HG02588 (cell line): ENCODE measurements around the gene ASXL2.
"Not testable (repeated sequence)": the region's sequence is repeated elsewhere in the genome, so short reads cannot be mapped to it uniquely, and the experiment has no call there.

Experiments
- ATAC-seq: cut with Tn5 transposase; IDR thresholded peaks from one replicate; pipeline ENCODE4 v1.9.1; 2021; ENCODE audit warnings: mild to moderate bottlenecking, moderate library complexity; ENCODE audit not compliant: unreplicated experiment

Gene ASXL2

DNA sequence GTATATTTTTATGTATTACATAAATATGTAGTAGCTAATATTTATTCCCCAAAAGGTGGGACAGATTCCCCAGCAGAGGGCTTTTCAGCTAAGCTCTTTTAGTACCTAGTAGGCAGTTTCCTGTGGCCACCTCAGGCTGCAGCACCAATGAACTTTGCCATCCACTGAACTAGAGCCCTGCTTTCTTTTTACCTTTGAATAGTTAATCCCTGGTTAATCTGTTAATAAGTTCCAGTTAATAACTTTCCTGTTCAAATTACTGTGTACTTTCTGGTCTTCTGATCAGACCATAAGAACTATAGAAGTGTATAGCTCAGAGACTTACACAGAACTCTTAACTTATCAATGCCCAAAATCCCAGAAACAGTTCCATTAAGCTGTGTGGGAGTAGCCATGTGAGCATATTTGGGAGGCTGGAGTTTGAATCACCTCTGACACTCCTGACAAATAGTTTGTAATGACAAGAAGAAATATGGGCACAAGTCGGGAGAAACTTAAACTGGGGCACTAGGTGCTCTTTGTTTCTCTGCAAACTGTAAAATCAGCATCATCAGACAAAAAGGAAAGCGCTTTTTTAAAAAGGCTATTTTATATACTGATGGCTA lies 40.0 kb downstream of the ASXL2 start:
- ATAC-seq, result no peak

DNA sequence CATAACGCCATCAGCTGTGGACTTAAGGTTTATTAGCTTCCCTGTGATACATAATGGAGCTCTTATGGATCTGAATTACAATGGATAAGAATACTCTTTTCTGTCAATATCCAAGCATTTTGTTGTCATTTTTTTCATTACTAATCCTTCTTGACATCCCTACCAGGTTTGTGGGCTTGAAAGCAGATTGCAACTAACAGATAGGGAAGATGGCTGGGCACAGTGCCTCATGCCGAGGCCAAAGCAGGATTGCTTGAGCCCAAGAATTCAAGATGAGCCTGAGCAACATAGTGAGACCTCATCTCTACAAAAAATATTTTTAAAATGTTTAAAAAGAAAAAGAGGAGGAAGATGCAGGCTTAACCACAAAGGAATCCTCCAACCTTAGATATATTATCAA lies 42.4 kb downstream of the ASXL2 start:
- ATAC-seq, result no peak

DNA sequence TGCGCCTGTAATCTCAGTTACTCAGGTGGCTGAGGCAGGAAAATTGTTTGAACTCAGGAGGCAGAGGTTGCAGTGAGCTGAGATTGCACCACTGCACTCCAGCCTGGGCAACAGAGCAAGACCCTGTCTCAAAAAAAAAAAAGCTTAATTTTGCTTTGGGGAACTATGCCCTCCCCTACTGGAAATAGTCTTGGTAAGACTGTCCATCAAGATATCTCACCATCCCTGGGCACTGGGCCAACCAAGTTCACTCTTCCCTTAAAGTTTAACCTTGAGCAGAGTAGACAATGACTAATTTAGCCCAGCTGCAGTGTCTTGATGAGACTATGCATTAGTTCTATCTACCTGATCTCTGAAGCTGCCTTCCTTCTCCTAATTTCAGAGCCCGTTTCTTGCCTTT lies 44.7 kb downstream of the ASXL2 start:
- ATAC-seq, result no peak

DNA sequence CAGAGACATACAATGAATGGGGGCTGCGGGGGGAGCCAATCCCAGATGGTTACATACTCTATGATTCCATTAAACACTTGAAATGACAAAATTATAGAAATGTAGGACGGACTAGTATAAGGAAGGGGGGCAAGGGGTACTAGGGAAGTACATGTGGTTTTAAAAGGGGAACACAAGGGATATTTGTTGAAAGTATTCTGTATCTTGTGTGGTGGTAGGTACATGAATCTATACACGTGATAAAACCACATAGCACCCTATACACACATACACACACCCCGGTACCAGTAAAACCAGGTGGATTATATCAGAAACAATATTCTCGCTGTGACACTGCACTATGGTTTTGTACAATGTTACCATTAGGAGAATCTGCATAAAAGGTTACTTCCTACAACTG lies 45.4 kb downstream of the ASXL2 start:
- ATAC-seq, result no peak

DNA sequence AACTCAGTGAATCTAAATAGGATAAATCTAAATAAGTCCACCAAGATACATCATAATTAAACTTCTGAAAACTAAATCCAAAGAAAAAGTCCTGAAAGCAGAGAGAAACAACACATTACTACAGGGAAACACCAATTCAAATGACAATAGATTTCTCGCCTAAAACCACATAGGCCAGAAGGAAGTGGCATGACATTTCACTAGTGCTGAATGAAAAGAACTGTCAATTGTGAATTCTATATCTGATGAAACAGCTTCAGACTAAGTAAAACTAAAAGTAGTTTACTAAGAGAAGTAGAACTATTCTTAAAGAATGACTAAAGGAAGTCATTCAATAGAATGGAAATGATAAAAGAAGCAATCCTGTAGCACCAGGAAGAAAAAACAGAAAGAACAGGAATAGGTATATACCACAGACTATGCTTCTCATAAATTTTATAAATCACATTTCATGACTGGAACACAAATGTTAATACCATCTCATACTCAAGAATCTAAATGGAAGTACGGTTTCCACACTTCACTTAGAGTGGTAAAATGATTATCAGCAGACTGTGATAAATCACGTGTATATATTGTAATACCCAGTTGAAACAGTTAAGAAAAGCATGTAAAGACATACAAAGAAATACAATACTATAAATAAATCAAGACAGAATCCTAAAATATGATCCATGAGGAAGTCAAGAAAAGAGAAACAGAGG lies 46.4 kb downstream of the ASXL2 start:
- ATAC-seq, result no peak

DNA sequence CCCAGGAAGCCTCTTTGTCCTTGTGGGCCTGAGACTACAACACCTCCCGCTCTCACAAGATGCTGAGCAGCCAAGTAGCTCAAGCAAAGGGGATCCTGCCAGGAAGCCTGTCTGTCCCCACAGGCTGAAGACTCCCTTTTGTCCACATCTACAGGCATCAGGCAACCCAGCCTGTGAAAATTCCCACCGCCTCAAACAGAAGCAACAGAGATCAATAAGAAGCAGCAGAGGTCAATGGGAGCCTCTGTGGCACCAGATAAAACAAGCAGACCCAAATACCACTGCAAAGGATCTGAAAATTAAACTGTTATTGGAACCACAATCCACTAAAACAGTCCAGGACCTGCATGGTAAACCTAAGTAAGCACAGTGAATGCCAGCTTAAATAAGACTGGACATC lies 48.5 kb downstream of the ASXL2 start:
- no peak for ATAC-seq

DNA sequence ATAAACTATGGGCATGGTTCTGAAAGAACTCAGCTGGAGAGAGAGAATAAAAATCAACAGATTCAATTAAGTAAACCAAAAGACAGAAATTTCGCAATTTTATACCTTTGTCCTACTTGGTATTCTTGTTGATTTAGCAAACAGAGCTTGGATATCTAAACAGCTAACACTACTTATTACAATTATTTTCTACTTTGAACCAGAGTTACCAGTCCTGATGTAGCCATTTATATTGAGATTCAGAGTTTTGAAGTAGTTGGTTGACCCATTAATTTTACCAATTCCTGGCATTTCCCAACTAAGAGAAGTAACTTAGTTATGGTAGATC lies 48.9 kb downstream of the ASXL2 start:
- ATAC-seq, result no peak

DNA sequence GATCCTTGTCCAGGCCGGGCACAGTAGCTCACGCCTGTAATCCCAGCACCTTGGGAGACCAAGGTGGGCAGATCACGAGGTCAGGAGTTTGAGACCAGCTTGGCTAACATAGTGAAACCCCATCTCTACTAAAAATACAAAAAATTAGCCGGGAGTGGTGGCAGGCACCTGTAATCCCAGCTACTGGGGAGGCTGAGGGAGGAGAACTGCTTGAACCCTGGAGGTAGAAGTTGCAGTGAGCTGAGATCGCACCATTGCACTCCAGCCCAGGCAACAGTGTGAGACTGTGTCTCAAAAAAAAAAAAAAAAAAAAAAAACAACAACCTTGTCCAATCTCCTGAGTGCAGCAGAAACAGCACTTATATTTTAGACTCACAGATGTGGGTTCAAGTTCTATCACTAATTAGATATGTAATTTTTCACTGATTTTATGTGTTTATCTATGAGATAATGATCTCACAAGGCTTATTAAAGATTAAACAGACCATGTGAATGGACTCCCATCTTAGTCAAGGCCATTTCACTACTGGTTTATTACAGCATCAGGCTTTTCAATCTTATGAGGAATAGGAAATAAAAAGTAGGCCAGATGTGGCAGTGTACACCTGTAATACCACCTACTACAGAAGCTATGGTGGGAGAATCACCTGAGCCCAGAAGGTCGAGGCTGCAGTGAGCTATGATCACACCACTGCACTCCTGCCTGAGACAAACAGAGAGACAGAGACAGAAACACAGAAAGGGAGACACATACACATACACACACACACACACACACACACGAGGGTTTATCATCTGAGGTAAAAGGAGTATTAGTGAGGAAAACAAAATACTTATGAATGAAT lies 49.5 kb downstream of the ASXL2 start:
- not testable (repeated sequence) for ATAC-seq

DNA sequence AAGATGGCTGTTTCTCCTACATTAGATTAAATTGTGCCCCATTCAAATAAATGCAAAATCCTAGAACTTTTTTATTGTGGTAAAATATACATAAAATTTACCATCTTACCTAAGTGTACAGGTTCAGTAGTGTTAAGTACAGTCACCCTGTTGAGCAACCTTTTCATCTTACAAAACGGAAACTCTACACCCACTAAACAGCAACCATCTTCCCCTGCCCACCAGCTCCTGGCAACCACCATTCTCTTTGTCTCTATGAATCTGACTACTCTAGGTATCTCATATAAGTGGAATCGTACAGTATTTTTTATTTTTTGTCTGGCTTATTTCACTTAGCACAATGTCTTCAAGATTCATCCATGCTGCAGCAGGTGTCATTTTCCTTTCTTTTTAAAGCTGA lies 53.0 kb downstream of the ASXL2 start:
- ATAC-seq, result no peak

DNA sequence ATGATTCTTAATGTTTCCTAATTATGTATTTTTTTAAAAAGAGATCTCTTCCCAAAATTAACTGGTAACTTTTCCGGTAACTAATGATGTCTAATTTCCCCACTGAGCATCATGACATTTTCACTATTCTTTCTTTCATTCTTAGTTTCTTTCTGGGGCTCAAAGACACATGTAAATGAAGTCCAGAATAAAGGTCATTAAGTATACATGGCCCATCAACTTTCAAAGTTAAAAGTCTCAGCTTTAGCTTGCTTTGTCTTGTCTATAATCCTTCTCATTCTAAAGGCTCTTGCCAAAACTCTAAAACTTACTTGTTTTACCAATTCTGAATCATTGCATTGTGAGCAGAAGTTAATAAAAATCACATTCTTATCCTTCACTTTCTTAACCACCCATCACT lies 53.6 kb downstream of the ASXL2 start:
- ATAC-seq, result no peak

DNA sequence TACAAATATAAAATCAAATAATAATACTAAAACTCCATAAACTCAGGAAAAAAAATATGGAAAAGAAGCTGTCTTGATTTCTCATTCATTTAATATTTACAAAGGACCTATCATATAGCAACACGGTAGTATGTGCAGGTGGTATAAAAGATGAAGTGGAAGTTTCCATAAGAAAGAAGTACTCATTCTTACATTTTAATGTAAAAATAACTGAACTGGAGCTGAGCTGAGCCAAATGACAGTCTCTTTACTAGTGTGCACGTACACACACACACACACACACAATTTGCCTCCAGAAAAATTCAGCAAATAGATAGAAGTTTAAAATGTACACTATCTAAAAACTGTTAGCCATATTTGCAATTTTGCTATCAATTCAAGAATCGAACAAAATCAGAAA lies 54.1 kb downstream of the ASXL2 start:
- no peak for ATAC-seq

DNA sequence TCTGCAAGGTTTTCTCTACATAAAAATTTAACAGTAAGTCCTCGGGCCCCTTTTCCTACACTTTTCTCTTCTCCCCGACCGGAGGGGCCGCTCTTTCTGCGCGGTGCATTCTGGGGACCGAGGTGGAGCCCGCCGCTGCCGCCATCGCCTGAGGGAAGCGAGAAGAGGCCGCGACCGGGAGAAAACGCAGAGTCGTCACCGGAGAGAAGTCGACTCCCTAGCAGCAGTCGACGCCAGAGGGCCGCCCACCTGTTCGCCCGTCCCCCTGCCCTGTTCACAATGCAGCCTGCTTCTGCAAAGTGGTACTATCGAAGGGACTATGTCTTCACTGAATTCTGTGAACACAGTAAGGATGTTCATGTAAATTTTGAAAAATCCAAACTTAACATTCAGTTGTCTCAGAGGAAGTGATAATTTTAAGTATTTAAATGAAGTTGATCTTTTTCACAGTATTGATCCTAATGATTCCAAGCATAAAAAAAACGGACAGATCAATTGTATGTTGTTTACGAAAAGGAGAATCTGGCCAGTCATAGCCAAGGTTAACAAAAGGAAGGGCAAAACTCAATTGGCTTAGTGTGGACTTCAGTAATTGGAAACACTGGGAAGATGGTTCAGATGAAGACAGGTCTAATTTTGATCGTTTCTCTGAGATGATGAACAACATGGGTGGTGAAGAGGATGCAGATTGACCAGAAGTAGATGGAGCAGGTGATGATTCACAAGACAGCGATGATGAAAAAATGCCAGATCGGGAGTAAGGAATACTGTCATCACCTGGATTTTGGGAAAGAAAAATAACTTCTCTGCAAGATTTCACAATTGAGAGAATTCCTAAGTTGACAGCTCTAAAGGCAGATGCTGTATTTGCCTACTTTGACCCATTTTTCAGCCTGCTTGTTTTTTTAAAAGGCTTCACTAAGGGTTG lies 55.8 kb downstream of the ASXL2 start:
- ATAC-seq, result no peak

DNA sequence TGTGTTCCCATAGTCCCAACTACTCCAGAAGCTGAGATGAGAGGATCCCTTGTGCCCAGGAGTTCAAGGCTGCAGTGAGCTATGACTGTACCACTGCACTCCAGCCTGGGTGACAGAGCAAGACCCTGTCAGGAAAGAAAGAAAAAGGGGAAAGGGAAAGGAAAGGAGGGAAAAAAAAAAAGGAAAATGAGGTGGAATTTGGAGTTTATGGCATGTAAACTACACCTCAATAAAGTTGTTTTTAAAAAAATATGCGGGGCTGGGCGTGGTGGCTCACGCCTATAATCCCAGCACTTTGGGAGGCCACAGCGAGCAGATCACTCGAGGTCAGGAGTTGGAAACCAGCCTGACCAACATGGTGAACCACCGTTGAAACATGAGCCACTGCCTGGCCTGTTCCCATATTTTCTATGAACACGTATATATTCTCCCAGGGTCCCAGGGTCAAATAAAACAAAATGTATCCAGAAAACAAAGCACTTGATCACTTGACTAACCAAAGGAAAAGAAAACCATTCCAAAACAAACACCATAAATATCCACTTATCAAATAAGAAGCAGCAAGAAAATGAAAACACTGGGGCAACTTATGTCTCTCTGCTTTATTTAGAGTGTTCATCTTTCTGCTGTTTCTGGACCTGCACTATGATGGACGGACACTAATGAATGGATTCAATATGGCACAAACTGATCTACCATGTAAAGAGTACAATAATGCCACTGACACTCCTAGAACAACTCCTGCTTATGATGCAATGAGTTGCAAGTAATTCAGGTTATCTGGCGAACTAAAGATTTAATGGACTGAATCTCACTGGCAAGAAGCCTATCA lies 56.8 kb downstream of the ASXL2 start:
- no peak for ATAC-seq

DNA sequence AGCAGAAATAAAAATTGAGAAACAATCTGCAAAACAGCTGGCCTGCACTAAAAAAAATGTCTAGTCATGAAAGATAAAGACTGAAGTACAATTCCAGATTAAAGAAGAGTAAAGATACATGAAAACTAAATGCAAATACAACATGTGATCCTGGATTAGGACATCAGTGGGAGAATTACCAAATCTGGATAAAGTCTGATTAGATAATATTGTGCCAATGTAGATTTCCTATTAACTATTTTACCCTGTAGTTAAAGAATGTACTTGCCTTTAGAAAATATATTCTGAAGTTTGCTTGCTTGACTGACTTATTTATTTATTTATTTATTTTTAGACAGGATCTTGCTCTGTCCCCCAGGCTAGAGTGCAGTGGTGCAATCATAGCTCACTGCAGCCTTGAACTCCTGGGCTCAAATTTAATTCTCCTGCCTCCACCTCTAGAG lies 58.7 kb downstream of the ASXL2 start:
- ATAC-seq, result no peak

DNA sequence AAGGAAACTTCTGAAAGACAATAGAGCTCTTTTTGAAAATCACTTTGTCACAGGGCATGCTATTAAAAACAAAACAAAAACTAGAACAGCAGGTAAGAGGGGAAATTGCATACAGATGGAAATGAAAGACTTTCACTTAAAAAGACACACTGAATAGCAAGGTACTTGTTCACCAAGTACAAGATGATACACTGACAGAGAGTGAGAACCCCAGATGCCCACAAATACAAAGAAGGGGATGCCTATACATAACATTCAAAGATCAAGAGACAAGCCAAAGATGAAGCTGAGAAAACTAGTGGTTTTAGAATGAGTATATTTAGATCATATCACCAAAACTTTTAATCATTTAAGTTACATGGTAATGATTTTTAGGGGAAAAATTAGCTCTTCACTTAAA lies 60.7 kb downstream of the ASXL2 start:
- no peak for ATAC-seq

DNA sequence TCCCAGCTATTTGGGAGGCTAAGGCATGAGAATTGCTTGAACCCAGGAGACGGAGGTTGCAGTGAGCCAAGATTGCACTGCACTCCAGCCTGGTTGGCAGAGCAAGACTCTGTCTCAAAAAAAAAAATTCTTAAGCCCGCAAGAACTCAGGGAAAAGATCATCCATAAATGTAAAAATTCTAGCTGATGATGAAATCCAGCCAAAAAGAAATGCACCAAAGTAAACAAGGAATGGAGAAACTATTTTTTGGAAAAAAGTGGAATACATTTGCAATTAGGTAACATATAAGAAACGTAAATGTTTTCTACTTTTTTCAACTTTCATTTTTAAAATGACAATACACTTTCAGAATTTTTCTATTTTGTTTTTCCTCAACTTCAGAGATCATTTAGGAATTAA lies 61.3 kb downstream of the ASXL2 start:
- ATAC-seq, result no peak

DNA sequence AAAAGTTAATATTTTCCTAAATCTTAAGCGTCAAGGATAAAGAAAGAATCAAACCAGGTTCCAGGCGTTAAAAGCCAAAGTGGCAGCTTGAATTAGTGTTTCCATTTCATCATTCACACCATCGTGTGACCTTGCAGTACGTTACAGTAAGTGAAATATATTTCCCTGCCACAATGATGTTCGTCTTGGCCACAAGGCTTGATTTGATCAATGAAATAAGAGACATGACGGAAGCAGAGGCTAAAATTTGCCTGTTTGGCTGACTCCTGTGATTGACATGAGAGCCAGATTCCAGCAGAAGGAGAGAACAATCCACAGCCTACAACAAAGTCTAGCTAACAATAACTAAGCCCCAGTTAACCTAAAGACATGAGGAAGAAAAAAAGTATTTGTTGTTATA lies 62.0 kb downstream of the ASXL2 start:
- ATAC-seq, result no peak

DNA sequence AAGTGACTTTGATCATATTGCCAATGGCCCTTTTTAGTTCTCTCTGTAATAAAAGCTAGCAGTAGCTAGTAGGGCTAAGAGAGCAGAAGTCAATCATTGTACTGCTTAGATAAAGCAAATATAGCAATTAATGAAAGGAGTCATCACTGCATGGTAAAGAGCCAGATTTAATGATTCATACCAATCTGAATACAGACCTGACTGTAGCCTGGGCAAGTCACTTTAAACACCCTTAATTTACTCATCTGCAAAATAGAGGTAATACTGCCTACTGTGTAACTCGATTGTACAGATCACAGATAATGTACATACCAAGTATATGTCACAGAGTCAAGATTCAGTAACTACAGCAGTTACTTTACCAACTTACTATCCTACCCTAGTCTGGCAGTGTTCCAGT lies 63.6 kb downstream of the ASXL2 start:
- ATAC-seq, result no peak

DNA sequence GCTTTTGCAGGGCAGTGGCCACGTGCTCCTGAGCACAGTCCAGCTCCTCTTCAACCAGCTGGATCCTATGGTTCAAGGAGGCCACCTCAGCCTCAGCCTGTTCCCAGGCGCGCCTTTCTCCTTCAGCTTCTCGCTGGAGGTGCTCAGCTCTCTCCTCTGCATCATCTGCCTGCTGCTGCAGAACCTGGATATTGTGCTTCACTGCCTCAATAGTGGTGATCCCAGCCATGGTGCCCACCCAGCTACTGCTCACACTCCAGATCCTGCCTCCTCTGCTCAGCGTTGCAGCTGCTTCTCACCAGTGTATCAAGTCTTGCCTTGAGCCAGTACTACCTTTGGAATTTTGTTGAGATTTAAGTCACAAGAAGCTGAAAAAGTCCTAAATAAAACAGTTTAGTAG lies 67.9 kb downstream of the ASXL2 start:
- ATAC-seq, result no peak

DNA sequence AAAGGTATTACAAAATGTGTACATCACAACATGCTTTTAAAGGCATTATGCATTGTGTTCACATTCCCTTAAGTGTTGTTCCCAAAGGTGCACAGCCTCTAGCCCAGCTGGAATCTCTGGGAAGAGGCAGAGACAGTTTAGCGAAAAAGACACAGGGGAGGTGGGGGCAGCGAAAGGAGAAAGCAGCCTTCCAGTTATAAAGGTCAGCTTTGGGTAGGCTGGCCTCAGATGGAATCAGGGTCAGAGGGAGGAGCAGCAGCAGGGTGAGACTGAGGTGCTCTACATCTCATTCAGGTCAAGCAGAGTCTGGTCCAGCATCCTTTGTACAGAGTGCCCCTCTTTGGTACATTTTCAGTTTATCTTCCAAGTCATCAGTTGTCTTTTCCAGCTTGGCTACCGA lies 68.6 kb downstream of the ASXL2 start:
- no peak for ATAC-seq
